Panc1 (cell line): Measurements from ENCODE around the gene SLCO4A1. TPM values are rescaled to one million over a fixed set of nuclear protein-coding genes. Genes with fewer than 3 reads are reported as not detected.

ENCODE experiments used
- ATAC-seq: fragments of 200-7000 bp; cut with Tn5 transposase; 2 replicates; pipeline ENCODE4 v1.9.1; 2020; ENCODE audit warnings: mild to moderate bottlenecking, moderate library complexity
- BruUV-seq: library from RNA; stranded (reverse); fragments of 400-500 nt; replicated peaks from 2 replicates; lab custom pipeline; 2021; lab: Mats Ljungman, UMichigan
- CTCF ChIA-PET: fragments of 300-600 bp; sonication (Branson Sonifier 250); formaldehyde crosslinking; loops from one replicate; lab custom pipeline; 2022; ENCODE audit warnings: antibody characterized with exemption; lab: Charles Lee
- POLR2A ChIA-PET: fragments of 300-600 bp; sonication (Branson Sonifier 250); formaldehyde crosslinking; loops from one replicate; lab custom pipeline; 2022; ENCODE audit warnings: antibody characterized with exemption; lab: Charles Lee
- DNase-seq: peaks from one replicate; pipeline ENCODE4 v3.0.0-alpha.2; 2010; ENCODE audit warnings: low read depth, low spot score
- H3K27ac ChIP-seq: 2 replicates; pipeline ENCODE4 v1.5.1; 2011; ENCODE audit warnings: mild to moderate bottlenecking, low read length, inconsistent platforms
- H3K27me3 ChIP-seq: fragments of 200-500 bp; sonication (Bioruptor generic); 2 replicates; pipeline ENCODE4 v1.6.0; 2014; ENCODE audit warnings: low read length, inconsistent platforms; ENCODE audit not compliant: control insufficient read depth, insufficient read depth
- H3K36me3 ChIP-seq: fragments of 200-500 bp; sonication (Bioruptor generic); 2 replicates; pipeline ENCODE4 v1.5.1; 2014; ENCODE audit warnings: inconsistent platforms, mild to moderate bottlenecking, low read length, moderate library complexity; ENCODE audit not compliant: control insufficient read depth, insufficient read depth
- H3K4me1 ChIP-seq: 2 replicates; pipeline ENCODE4 v1.5.1; 2011; ENCODE audit warnings: inconsistent platforms, mild to moderate bottlenecking, low read length, moderate library complexity; ENCODE audit not compliant: control insufficient read depth, insufficient read depth
- H3K4me3 ChIP-seq, 2 experiments: 2 replicates each; pipeline ENCODE4 v1.5.1; 2011 to 2012; ENCODE audit warnings: low read depth in 2 of 2, low read length in 2 of 2, mild to moderate bottlenecking in 2 of 2, inconsistent platforms in 1 of 2, moderate library complexity in 1 of 2
- H3K9me3 ChIP-seq: fragments of 200-500 bp; sonication (Bioruptor generic); 2 replicates; pipeline ENCODE4 v1.5.1; 2014; ENCODE audit warnings: low read depth, mild to moderate bottlenecking, inconsistent platforms, low read length, moderate library complexity; ENCODE audit not compliant: control insufficient read depth, insufficient read depth
- POLR2AphosphoS5 ChIP-seq: IDR thresholded peaks from 2 replicates; pipeline ENCODE4 v1.6.1; 2012; ENCODE audit warnings: mild to moderate bottlenecking, low read depth, low read length, moderate library complexity
- SIN3A ChIP-seq: IDR thresholded peaks from 2 replicates; pipeline ENCODE4 v1.6.1; 2012; ENCODE audit warnings: low read depth, mild to moderate bottlenecking, low read length, moderate library complexity, borderline replicate concordance; ENCODE audit not compliant: insufficient read depth
- TCF7L2 ChIP-seq: IDR thresholded peaks from 2 replicates; pipeline ENCODE4 v1.6.1; 2011; ENCODE audit warnings: mild to moderate bottlenecking, low read depth, low read length, inconsistent platforms
- in situ Hi-C: cut with HindIII; loops from 2 replicates; pipeline ENCODE4 v1.10.0; 2016; ENCODE audit warnings: low sequenced_read_pairs, low pct_unique_long_range_greater_than_20kb
- intact Hi-C: fragments of 100-400 bp; cut with micrococcal nuclease; formaldehyde crosslinking; loops from one replicate; pipeline ENCODE4 v1.10.0; 2022; ENCODE audit not compliant: unreplicated experiment
- total RNA-seq: library from RNA; stranded (reverse); gene quantifications from one replicate; pipeline ENCODE4 v1.2.1, GENCODE V29; 2021; ENCODE audit not compliant: unreplicated experiment
- TF ChIP-seq, protein P1 (sequence below), 2 experiments: IDR thresholded peaks; 2 replicates each; pipeline ENCODE4 v1.6.1; 2011 to 2012; ENCODE audit warnings: low read depth in 2 of 2, control low read depth in 1 of 2, low read length in 1 of 2, mild to moderate bottlenecking in 1 of 2, moderate library complexity in 1 of 2; ENCODE audit not compliant: insufficient read depth in 1 of 2
- TF ChIP-seq, protein P2 (sequence below): fragments of 450-650 bp; IDR thresholded peaks from 2 replicates; pipeline ENCODE4 v1.5.1; 2017; ENCODE audit warnings: mild to moderate bottlenecking

SLCO4A1 gene
- total RNA-seq, 1 experiment from 2014 or later = 167 TPM

DNA sequence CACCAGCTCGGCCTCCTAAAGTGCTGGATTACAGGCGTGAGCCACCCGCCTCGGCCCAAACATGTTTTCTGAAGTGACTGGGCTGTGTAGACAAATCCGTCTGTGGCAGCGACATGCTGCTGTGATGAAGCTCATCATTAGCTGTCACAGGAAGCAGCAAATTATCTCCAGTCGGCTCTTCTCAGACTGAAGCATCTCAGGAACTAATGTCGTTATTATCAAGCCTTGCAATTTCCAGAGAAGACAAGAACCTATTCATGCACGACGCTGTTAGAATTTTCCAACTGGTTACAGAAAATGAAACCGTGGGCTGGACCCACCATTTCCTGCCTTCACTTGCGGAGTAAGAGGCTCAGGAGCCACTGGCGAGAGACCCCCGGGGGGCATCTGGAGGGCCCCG lies 49.2 kb downstream of the SLCO4A1 start:
- Histone ChIP-seq H3K36me3 (no peaks in the 10 kb centered on the region), H3K27ac (no peak overlapping the region), H3K4me3 (no peak overlapping the region), H3K9me3 (no peaks in the 10 kb centered on the region), H3K27me3 (no peaks in the 10 kb centered on the region), H3K4me1 (peaks cover 8% of the 10 kb centered on the region)
- in situ Hi-C loops = no loop called here
- DNase-seq (no peak), ATAC-seq (no peak)
- ChIA-PET POLR2A (interaction anchor here (0.7 kb wide), 2 partner anchors 63 to 241 kb away, joined by 4 to 14 read pairs; no protein-coding TSS in a partner anchor), CTCF (no interaction called here)
- no TSS peak for BruUV-seq
- intact Hi-C loops = no loop called here
- TF ChIP-seq TCF7L2 = no peak
- TF ChIP-seq, protein P1, sequence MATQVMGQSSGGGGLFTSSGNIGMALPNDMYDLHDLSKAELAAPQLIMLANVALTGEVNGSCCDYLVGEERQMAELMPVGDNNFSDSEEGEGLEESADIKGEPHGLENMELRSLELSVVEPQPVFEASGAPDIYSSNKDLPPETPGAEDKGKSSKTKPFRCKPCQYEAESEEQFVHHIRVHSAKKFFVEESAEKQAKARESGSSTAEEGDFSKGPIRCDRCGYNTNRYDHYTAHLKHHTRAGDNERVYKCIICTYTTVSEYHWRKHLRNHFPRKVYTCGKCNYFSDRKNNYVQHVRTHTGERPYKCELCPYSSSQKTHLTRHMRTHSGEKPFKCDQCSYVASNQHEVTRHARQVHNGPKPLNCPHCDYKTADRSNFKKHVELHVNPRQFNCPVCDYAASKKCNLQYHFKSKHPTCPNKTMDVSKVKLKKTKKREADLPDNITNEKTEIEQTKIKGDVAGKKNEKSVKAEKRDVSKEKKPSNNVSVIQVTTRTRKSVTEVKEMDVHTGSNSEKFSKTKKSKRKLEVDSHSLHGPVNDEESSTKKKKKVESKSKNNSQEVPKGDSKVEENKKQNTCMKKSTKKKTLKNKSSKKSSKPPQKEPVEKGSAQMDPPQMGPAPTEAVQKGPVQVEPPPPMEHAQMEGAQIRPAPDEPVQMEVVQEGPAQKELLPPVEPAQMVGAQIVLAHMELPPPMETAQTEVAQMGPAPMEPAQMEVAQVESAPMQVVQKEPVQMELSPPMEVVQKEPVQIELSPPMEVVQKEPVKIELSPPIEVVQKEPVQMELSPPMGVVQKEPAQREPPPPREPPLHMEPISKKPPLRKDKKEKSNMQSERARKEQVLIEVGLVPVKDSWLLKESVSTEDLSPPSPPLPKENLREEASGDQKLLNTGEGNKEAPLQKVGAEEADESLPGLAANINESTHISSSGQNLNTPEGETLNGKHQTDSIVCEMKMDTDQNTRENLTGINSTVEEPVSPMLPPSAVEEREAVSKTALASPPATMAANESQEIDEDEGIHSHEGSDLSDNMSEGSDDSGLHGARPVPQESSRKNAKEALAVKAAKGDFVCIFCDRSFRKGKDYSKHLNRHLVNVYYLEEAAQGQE (IDR thresholded peaks at IDR 0.05; ENCODE audit: insufficient read depth in 1 of 2, low read depth in 2 of 2, low read length in 1 of 2) = no peak
- TF ChIP-seq POLR2AphosphoS5 = no peak
- no peak for TF ChIP-seq SIN3A
- TF ChIP-seq, protein P2, sequence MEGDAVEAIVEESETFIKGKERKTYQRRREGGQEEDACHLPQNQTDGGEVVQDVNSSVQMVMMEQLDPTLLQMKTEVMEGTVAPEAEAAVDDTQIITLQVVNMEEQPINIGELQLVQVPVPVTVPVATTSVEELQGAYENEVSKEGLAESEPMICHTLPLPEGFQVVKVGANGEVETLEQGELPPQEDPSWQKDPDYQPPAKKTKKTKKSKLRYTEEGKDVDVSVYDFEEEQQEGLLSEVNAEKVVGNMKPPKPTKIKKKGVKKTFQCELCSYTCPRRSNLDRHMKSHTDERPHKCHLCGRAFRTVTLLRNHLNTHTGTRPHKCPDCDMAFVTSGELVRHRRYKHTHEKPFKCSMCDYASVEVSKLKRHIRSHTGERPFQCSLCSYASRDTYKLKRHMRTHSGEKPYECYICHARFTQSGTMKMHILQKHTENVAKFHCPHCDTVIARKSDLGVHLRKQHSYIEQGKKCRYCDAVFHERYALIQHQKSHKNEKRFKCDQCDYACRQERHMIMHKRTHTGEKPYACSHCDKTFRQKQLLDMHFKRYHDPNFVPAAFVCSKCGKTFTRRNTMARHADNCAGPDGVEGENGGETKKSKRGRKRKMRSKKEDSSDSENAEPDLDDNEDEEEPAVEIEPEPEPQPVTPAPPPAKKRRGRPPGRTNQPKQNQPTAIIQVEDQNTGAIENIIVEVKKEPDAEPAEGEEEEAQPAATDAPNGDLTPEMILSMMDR = no peak

DNA sequence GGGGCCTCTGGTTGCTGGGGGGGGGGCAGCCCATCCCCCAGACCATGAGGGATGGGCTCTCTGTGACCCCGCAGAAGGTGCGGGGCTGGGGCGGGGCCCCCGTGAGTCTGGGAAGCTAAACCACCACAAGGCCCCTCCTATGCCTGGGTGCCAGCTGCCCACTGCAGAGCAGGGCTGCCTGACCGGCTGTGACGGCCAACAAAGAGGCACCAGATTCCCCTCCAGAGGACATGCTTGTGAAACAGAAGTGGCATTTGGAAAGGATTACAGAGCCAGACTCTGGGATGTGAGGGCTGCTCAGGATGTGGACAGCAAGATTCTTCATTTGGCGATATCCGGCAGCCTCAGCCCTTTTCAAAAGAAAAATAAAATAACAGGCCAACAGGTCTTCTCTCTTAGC lies 49.9 kb downstream of the SLCO4A1 start:
- no TSS peak for BruUV-seq
- DNase-seq (no peak), ATAC-seq (no peak)
- TF ChIP-seq, protein P2 = no peak
- TF ChIP-seq SIN3A = no peak
- no peak for TF ChIP-seq TCF7L2
- TF ChIP-seq, protein P1 (IDR thresholded peaks at IDR 0.05; ENCODE audit: insufficient read depth in 1 of 2, low read depth in 2 of 2, low read length in 1 of 2) = no peak
- TF ChIP-seq POLR2AphosphoS5 = no peak
- Histone ChIP-seq H3K4me3 (no peak overlapping the region), H3K27me3 (no peaks in the 10 kb centered on the region), H3K4me1 (peaks cover 7% of the 10 kb centered on the region), H3K27ac (no peak overlapping the region), H3K9me3 (no peaks in the 10 kb centered on the region), H3K36me3 (no peaks in the 10 kb centered on the region)
- intact Hi-C loops = no loop called here
- in situ Hi-C loops = no loop called here
- POLR2A ChIA-PET = no interaction called here
- CTCF ChIA-PET = no interaction called here
